Breast epithelium (tissue), 4 donors: ENCODE data around the gene ARHGEF4. TPM values are rescaled to one million over a fixed set of nuclear protein-coding genes. Genes with fewer than 3 reads are reported as not detected.

Experiments
- DNase-seq, 2 donors: peaks; one replicate each; pipeline ENCODE4 v3.0.0-alpha.2; 2019; ENCODE audit warnings: low spot score in 2 of 2
- H3K27ac ChIP-seq, 2 donors: fragments of 200-600 bp; sonication (generic) in 1 of 2; one replicate each; pipeline ENCODE4 v1.5.1; 2016 to 2019; ENCODE audit warnings: mild to moderate bottlenecking in 1 of 2
- H3K27me3 ChIP-seq, 2 donors: fragments of 200-600 bp; sonication (generic) in 1 of 2; one replicate each; pipeline versions ENCODE4 v1.5.1 to v1.6.0; 2017 to 2019; ENCODE audit warnings: control low read depth in 1 of 2, mild to moderate bottlenecking in 1 of 2
- H3K36me3 ChIP-seq: fragments of 200-600 bp; one replicate; pipeline ENCODE4 v1.5.1; 2019
- H3K4me1 ChIP-seq, 2 donors: fragments of 200-600 bp; sonication (generic); one replicate each; pipeline ENCODE4 v1.5.1; 2016 to 2019; ENCODE audit warnings: control low read depth in 1 of 2
- H3K4me3 ChIP-seq, 3 donors: fragments of 200-600 bp; sonication (generic); 1 replicate in 2 of 3; 2 replicates in 1 of 3; pipeline ENCODE4 v1.5.1; 2016 to 2019; ENCODE audit warnings: mild to moderate bottlenecking in 3 of 3, moderate library complexity in 2 of 3
- H3K9me3 ChIP-seq, 2 donors: fragments of 200-600 bp; sonication (generic) in 1 of 2; one replicate each; pipeline ENCODE4 v1.5.1; 2016 to 2019; ENCODE audit warnings: control low read depth in 1 of 2
- POLR2A ChIP-seq: fragments of 450-650 bp; IDR thresholded peaks from one replicate; pipeline ENCODE4 v1.6.1; 2016; ENCODE audit warnings: antibody characterized with exemption, mild to moderate bottlenecking, moderate library complexity
- POLR2AphosphoS5 ChIP-seq, 3 donors: sonication (generic); formaldehyde crosslinking; IDR thresholded peaks; one replicate each; pipeline ENCODE4 v1.6.1; 2017; ENCODE audit warnings: antibody characterized with exemption in 3 of 3
- intact Hi-C: fragments of 100-400 bp; cut with DNase I; formaldehyde crosslinking; loops from one replicate; pipeline ENCODE4 v1.15.1; 2023; ENCODE audit warnings: low total_unique reads
- total RNA-seq, 3 donors: library from RNA; depleted of rRNA; stranded (reverse); fragments of >200 nt; gene quantifications; one replicate each; pipeline ENCODE4 v1.1.0, GENCODE V29; 2016
- TF ChIP-seq, protein P1 (sequence below), 3 donors: fragments of 450-650 bp; IDR thresholded peaks; one replicate each; pipeline ENCODE4 v1.5.1; 2016 to 2017; ENCODE audit warnings: antibody characterized with exemption in 3 of 3, mild to moderate bottlenecking in 3 of 3, moderate library complexity in 3 of 3

The ARHGEF4 gene
- total RNA-seq, 3 donors from 2014 or later, result 7.5 to 10.1 (median 8.0) TPM

DNA sequence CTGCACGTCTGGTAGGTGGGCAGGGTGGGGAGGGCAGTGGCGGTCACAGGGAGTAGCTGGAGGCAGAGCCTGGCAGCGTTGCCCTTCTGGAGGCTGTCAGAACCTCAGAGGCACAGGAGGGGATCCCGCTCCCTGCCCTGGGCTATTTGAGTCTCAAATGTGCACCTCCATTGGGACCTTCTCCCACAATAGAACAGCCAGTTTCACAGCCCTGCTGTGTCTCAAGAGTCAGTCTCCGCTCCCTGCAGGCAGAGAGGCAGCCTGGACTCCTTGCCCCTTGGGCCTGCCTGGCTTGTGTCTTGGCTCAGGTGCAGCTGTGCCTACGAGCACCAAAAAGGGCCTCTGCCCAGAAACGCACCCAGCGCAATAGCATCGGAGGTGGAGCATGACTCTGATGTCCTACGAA is 199.1 kb downstream of the ARHGEF4 start:
- TF ChIP-seq, protein P1, sequence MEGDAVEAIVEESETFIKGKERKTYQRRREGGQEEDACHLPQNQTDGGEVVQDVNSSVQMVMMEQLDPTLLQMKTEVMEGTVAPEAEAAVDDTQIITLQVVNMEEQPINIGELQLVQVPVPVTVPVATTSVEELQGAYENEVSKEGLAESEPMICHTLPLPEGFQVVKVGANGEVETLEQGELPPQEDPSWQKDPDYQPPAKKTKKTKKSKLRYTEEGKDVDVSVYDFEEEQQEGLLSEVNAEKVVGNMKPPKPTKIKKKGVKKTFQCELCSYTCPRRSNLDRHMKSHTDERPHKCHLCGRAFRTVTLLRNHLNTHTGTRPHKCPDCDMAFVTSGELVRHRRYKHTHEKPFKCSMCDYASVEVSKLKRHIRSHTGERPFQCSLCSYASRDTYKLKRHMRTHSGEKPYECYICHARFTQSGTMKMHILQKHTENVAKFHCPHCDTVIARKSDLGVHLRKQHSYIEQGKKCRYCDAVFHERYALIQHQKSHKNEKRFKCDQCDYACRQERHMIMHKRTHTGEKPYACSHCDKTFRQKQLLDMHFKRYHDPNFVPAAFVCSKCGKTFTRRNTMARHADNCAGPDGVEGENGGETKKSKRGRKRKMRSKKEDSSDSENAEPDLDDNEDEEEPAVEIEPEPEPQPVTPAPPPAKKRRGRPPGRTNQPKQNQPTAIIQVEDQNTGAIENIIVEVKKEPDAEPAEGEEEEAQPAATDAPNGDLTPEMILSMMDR (IDR thresholded peaks at IDR 0.05), result no peak
- TF ChIP-seq POLR2AphosphoS5 (IDR thresholded peaks at IDR 0.05) (no peak), POLR2A (no peak)
- Histone ChIP-seq H3K4me1 (no peaks in the 10 kb centered on the region), H3K36me3 (no peaks in the 10 kb centered on the region), H3K27ac (no peak overlapping the region), H3K4me3 (peak overlapping the region; percentile 47 to 67 (median 53)), H3K27me3 (peaks cover 0 to 17% of the 10 kb centered on the region in 2 donors), H3K9me3 (no peaks in the 10 kb centered on the region)
- no peak for DNase-seq
- intact Hi-C loops, result no loop called here

DNA sequence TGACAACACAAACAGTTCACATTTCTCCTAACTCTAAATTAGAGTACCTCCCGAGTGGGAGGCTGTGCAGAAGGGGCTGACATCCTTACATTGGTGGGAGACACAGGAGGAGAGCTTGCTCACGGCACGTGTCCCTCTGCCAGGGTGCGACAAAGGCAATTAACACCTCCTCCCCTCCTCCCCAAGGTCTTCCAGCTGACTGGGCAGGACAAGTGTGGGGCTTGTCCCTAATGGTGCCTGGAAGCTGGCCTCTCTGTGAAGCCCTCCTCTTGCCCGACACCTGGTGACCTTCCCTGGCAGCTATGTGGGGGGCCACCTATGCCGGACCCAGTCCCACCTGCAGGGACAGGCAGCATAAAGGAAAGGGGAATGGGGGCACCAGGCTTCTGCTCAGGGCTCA is 199.6 kb downstream of the ARHGEF4 start:
- intact Hi-C loops, result no loop called here
- Histone ChIP-seq H3K9me3 (no peaks in the 10 kb centered on the region), H3K27me3 (peaks cover 0 to 17% of the 10 kb centered on the region in 2 donors), H3K27ac (no peak overlapping the region), H3K4me3 (no peak overlapping the region), H3K36me3 (no peaks in the 10 kb centered on the region), H3K4me1 (no peaks in the 10 kb centered on the region)
- TF ChIP-seq, protein P1 (IDR thresholded peaks at IDR 0.05), result no peak
- TF ChIP-seq POLR2AphosphoS5 (IDR thresholded peaks at IDR 0.05) (no peak), POLR2A (no peak)
- peak in 1 of 2 donors; percentile 3 for DNase-seq

DNA sequence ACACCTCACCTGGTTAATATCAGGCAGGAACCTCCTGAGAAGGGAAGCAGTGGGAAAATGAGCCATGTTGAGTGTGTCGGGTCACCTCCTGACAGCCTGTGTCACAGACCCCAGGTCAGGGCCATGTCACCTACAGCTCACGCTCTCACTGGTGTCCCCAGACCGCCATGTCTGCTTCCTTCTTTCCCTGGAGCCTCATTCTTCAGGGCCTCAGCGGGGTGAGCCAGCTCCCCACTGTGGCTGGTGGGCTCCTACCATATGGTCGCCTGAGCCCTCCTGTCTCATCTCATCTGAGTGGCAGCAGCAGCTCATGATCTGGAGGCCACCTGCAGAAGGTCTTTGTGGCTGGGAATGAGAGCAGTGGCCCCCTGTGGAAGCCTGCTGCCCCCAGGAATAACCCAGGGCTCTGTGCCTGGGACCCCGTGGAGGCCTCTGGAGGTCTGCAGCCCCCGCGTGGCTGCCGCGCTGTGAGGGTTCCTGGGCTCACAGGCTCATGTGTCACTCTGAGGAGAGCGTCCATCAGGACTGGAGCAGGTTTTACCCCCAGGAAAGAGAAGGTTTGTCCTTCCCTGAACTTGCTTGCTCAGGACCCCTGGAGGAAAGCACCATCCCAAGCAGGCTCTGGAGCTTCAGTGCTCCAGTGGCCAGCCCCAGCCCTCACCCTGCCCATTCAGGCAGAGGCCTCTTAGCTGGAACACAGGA is 200.1 kb downstream of the ARHGEF4 start:
- TF ChIP-seq POLR2A (no peak), POLR2AphosphoS5 (IDR thresholded peaks at IDR 0.05) (no peak)
- TF ChIP-seq, protein P1 (IDR thresholded peaks at IDR 0.05), result no peak
- Histone ChIP-seq H3K36me3 (no peaks in the 10 kb centered on the region), H3K27me3 (peaks cover 0 to 17% of the 10 kb centered on the region in 2 donors), H3K4me1 (no peaks in the 10 kb centered on the region), H3K4me3 (no peak overlapping the region), H3K9me3 (no peaks in the 10 kb centered on the region), H3K27ac (no peak overlapping the region)
- DNase-seq, result peak in 1 of 2 donors; percentile 19
- intact Hi-C loops, result no loop called here

DNA sequence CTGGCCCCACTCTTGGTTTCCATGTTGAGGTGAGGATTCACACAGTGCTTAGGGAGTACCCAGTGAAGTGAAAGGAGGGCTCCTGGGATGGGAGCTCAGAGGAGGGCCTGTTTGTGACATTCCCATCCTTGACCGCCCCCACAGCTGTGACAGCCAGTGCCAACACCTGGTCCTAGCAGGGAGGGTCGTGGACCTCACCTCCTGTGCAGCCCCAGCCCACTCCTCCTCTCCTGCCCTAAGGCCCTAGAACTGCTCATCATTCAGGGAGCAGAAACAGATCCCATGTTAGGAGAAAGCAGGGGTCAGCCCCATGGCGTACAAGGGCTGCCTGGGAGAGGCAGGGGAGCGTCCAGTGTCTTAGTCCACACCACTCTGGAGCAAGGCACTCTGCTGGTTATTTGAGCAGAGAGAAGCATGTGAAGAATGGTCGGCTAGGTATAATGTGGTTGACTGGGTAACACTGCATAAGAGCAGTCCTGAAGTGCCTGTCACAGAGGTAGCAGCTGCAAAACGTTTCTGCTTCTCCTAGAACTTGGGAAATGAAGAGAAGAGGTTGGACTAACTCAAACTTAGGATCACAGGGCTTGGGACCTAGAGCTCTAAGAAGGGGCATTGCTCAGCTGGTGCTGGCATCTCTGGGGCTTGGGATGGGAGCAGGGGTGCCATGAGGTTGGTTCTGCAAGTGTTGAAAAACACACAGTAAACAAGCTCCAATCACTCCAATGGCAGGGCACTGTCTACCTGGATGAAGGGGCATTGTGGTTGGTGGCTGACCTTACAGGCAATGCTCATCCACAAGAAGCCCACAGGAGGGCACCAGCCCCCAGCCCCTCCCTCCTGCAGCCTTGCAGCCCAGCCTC is 200.9 kb downstream of the ARHGEF4 start:
- DNase-seq, result no peak
- no peaks in the 10 kb centered on the region for H3K4me1 ChIP-seq
- TF ChIP-seq, protein P1 (IDR thresholded peaks at IDR 0.05), result no peak
- TF ChIP-seq POLR2AphosphoS5 (IDR thresholded peaks at IDR 0.05) (no peak), POLR2A (no peak)
- intact Hi-C loops, result no loop called here
- H3K36me3 ChIP-seq, result no peaks in the 10 kb centered on the region
- H3K9me3 ChIP-seq, result no peaks in the 10 kb centered on the region
- H3K27ac ChIP-seq, result no peak overlapping the region
- H3K4me3 ChIP-seq, result no peak overlapping the region
- peaks cover 0 to 13% of the 10 kb centered on the region in 2 donors for H3K27me3 ChIP-seq
